ENCODE measurements around the gene ATG4B. TPM values are rescaled to one million over a fixed set of nuclear protein-coding genes. Genes with fewer than 3 reads are reported as not detected.

The ATG4B gene
- total RNA-seq, 1 donor from 2014 or later: 101 TPM

DNA sequence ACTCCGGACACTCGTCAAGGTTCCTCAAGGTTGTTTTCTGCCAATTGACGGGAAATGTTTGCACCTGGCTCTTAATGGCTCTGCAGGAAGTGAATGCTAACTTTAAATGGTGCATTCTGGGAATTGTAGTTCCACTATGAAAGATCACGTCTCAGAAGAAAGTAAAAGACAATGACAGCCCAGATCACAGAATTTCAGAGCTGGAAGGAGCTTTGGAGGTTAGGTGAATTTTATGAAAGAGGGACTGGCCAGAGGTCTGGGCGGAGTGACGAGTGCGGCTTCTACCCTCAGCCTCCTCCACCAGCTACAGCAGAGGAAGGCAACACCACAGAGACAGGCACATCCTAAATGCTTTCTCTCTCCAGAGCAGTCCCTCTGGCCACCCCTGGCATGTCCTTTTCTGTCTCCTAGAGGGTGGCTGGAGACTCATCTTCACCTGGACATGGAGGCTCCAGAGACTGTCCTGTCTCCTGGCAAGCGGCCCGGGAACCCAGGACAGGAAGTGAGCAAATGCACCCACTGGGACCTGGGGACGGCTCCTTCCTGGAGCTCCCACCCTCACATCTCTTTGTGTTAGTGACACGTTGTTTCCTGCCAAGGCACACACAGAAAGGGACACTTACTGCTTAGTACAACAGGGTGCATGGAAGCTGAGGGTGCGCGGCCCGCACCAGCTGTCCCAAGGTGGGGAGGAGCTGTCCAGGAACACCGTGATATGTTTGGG is 19.9 kb upstream of the ATG4B start:
- ATAC-seq (ENCODE audit: low read depth): peak; percentile 83
- CTCF ChIA-PET: no interaction called here

DNA sequence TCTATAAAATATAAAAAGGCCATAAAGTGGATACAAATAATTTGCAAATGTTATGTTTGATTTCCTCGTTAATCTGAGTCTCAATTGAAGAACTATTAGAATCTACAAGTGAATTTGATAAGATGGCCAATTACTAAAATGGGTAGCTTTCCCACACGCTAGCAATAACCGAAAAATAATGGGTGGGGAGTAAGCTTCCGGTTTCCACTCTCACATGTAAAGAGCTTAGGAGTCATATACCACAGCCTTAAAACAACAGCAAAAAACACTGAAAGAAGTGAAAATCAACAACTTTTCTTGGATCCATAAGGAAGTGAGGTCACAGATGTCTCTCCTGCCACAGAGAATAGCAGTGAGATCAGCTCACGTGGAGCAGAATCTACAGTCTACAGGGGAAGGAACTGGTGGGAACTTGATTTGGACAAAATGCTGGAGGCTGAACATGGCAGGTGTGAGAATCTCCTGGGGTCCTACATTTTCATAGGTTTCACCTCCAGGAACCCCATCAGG is 19.1 kb upstream of the ATG4B start:
- peaks cover 5% of the 10 kb centered on the region for H3K9me3 Mint-ChIP-seq
- no peak overlapping the region for H3K27ac Mint-ChIP-seq
- intact Hi-C loops (cut with micrococcal nuclease): loop anchor here (5.0 to 10.0 kb wide), 5 partner anchors 84 to 1054 kb away; partner anchors contain the start of genes DUSP28, ING5, PPP1R7 and RNPEPL1
- ChIA-PET CTCF (no interaction called here), POLR2A (interaction anchor here (0.8 kb wide), 2 partner anchors 13 to 303 kb away, joined by 3 read pairs; partner anchors contain the start of gene HDLBP)
- peaks cover 16% of the 10 kb centered on the region for H3K36me3 Mint-ChIP-seq (ENCODE audit: low read depth)
- H3K27me3 Mint-ChIP-seq: no peaks in the 10 kb centered on the region
- TF ChIP-seq, protein P1, sequence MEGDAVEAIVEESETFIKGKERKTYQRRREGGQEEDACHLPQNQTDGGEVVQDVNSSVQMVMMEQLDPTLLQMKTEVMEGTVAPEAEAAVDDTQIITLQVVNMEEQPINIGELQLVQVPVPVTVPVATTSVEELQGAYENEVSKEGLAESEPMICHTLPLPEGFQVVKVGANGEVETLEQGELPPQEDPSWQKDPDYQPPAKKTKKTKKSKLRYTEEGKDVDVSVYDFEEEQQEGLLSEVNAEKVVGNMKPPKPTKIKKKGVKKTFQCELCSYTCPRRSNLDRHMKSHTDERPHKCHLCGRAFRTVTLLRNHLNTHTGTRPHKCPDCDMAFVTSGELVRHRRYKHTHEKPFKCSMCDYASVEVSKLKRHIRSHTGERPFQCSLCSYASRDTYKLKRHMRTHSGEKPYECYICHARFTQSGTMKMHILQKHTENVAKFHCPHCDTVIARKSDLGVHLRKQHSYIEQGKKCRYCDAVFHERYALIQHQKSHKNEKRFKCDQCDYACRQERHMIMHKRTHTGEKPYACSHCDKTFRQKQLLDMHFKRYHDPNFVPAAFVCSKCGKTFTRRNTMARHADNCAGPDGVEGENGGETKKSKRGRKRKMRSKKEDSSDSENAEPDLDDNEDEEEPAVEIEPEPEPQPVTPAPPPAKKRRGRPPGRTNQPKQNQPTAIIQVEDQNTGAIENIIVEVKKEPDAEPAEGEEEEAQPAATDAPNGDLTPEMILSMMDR (IDR thresholded peaks at IDR 0.05): no peak
- ATAC-seq (ENCODE audit: low read depth) (no peak), DNase-seq (no peak)
- peaks cover 24% of the 10 kb centered on the region for H3K4me1 Mint-ChIP-seq
- H3K4me3 Mint-ChIP-seq: no peak overlapping the region

More for the DNA sequence above, 19.9 kb upstream of the ATG4B start:
- peak overlapping the region; percentile 86 for H3K27ac Mint-ChIP-seq
- H3K27me3 Mint-ChIP-seq: no peaks in the 10 kb centered on the region
- DNase-seq: peak; percentile 20
- peaks cover 16% of the 10 kb centered on the region for H3K36me3 Mint-ChIP-seq (ENCODE audit: low read depth)
- TF ChIP-seq, protein P1 (IDR thresholded peaks at IDR 0.05): no peak
- peaks cover 5% of the 10 kb centered on the region for H3K9me3 Mint-ChIP-seq
- H3K4me1 Mint-ChIP-seq: peaks cover 24% of the 10 kb centered on the region
- H3K4me3 Mint-ChIP-seq: peak overlapping the region; percentile 92
- intact Hi-C loops (cut with micrococcal nuclease): loop anchor here (1.0 to 10.0 kb wide), 6 partner anchors 20 to 1053 kb away; partner anchors contain the start of genes ATG4B, DUSP28, ING5 and PPP1R7
- POLR2A ChIA-PET: interaction anchor here (0.6 to 0.8 kb wide), 3 partner anchors 14 to 80 kb away, joined by 3 read pairs; no protein-coding TSS in a partner anchor

DNA sequence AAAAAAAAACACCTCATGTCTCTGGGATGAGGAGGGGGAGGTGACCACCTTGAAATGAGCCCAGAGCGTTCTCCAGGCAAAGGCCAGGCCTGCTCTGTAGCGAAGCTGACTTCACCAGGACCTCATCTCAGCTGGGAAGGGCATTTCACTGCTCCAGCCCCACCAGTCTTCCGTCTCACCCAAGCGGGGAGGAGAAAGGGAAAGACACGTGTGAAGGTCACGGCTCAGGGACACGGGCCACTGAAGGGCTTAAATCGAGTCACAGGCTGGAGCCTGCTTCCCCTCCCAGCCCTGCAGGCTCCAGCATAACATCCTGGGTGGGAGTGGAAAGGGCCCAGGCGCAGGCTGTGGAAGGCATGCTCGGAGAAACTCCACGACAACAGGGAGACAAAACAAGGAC is 18.7 kb upstream of the ATG4B start:
- TF ChIP-seq, protein P1 (IDR thresholded peaks at IDR 0.05): no peak
- H3K9me3 Mint-ChIP-seq: peaks cover 5% of the 10 kb centered on the region
- ChIA-PET CTCF (no interaction called here), POLR2A (interaction anchor here (0.8 kb wide), 1 partner anchor 304 kb away, joined by 3 read pairs; the partner anchor contains the start of gene HDLBP)
- DNase-seq: no peak
- intact Hi-C loops (cut with micrococcal nuclease): loop anchor here (5.0 to 10.0 kb wide), 5 partner anchors 83 to 1054 kb away; partner anchors contain the start of genes DUSP28, ING5, PPP1R7 and RNPEPL1
- H3K4me1 Mint-ChIP-seq: peaks cover 24% of the 10 kb centered on the region
- H3K4me3 Mint-ChIP-seq: no peak overlapping the region
- no peak overlapping the region for H3K27ac Mint-ChIP-seq
- ATAC-seq (ENCODE audit: low read depth): no peak
- no peaks in the 10 kb centered on the region for H3K27me3 Mint-ChIP-seq
- H3K36me3 Mint-ChIP-seq (ENCODE audit: low read depth): peaks cover 16% of the 10 kb centered on the region

DNA sequence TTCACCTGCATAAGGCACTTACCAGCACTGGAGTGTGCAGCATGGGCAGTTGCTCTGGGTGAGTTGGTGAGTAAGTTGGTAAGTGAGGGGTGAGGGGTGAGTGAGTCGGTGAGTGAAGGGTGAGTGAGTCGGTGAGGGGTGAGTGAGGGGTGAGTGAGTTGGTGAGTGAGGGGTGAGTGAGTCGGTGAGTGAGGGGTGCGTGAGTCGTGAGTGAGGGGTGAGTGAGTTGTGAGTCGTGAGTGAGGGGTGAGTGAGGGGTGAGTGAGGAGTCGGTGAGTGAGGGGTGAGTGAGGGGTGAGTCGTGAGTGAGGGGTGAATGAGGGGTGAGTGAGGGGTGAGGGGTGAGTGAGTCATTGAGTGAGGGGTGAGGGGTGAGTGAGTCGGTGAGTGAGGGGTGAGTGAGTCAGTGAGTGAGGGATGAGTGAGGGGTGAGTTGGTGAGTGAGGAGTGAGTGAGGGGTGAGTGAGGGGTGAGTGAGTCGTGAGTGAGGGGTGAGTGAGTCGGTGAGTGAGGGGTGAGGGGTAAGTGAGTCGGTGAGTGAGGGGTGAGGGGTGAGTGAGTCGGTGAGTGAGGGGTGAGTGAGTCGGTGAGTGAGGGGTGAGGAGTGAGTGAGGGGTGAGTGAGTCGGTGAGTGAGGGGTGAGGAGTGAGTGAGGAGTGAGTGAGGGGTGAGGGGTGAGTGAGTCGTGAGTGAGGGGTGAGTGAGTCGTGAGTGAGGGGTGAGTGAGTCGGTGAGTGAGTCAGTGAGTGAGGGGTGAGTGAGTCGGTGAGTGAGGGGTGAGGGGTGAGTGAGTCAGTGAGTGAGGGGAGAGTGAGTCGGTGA is 17.7 kb upstream of the ATG4B start:
- Mint-ChIP-seq H3K36me3 (ENCODE audit: low read depth) (peaks cover 16% of the 10 kb centered on the region), H3K9me3 (peaks cover 5% of the 10 kb centered on the region), H3K4me1 (peaks cover 24% of the 10 kb centered on the region), H3K27ac (no peak overlapping the region), H3K4me3 (no peak overlapping the region), H3K27me3 (no peaks in the 10 kb centered on the region)
- intact Hi-C loops (cut with micrococcal nuclease): loop anchor here (5.0 to 10.0 kb wide), 5 partner anchors 82 to 1055 kb away; partner anchors contain the start of genes DUSP28, ING5, PPP1R7 and RNPEPL1
- ChIA-PET CTCF (no interaction called here), POLR2A (no interaction called here)
- TF ChIP-seq, protein P1 (IDR thresholded peaks at IDR 0.05): no peak
- ATAC-seq (ENCODE audit: low read depth) (no peak), DNase-seq (no peak)
